Suprapubic skin (tissue), 4 donors: ENCODE data around the gene CLSTN2. TPM values are rescaled to one million over a fixed set of nuclear protein-coding genes. Genes with fewer than 3 reads are reported as not detected.

Experiments used
- DNase-seq, 2 donors: peaks; one replicate each; pipeline ENCODE4 v3.0.0-alpha.2; 2019; ENCODE audit warnings: low spot score in 2 of 2
- H3K27ac ChIP-seq: fragments of 200-600 bp; sonication (generic); one replicate; pipeline ENCODE4 v1.5.1; 2019
- H3K27me3 ChIP-seq: fragments of 200-600 bp; sonication (generic); one replicate; pipeline ENCODE4 v1.5.1; 2019
- H3K36me3 ChIP-seq: fragments of 200-600 bp; sonication (generic); one replicate; pipeline ENCODE4 v1.5.1; 2019
- H3K4me1 ChIP-seq: fragments of 200-600 bp; sonication (generic); one replicate; pipeline ENCODE4 v1.5.1; 2019
- H3K4me3 ChIP-seq: fragments of 200-600 bp; sonication (generic); one replicate; pipeline ENCODE4 v1.5.1; 2019; ENCODE audit warnings: mild to moderate bottlenecking
- H3K9me3 ChIP-seq: fragments of 200-600 bp; sonication (generic); one replicate; pipeline ENCODE4 v1.5.1; 2019
- EP300 ChIP-seq: sonication (generic); formaldehyde crosslinking; IDR thresholded peaks from one replicate; pipeline ENCODE4 v1.6.1; 2017; ENCODE audit warnings: antibody characterized with exemption
- POLR2A ChIP-seq, 2 donors: fragments of 450-650 bp; IDR thresholded peaks; one replicate each; pipeline ENCODE4 v1.6.1; 2017; ENCODE audit warnings: antibody characterized with exemption in 2 of 2, mild to moderate bottlenecking in 2 of 2, moderate library complexity in 2 of 2
- POLR2AphosphoS5 ChIP-seq, 3 donors: sonication (generic); formaldehyde crosslinking; IDR thresholded peaks; one replicate each; pipeline ENCODE4 v1.6.1; 2017; ENCODE audit warnings: antibody characterized with exemption in 3 of 3
- WGBS: methylation state at CpG from one replicate; pipeline ENCODE4 v1.1.5; 2018; 5-methylcytosine and 5-hydroxymethylcytosine counted together
- total RNA-seq, 4 donors: library from RNA; depleted of rRNA; stranded (reverse); fragments of >200 nt; gene quantifications; one replicate each; pipeline ENCODE4 v1.1.0, GENCODE V29; 2016
- TF ChIP-seq, protein P1 (sequence below), 2 donors: fragments of 200-600 bp in 1 of 2; fragments of 450-650 bp in 1 of 2; sonication (generic) in 1 of 2; IDR thresholded peaks; one replicate each; pipeline ENCODE4 v1.5.1; 2016 to 2019; ENCODE audit warnings: antibody characterized with exemption in 2 of 2, mild to moderate bottlenecking in 1 of 2, moderate library complexity in 1 of 2

Gene CLSTN2
- total RNA-seq, 4 donors from 2014 or later, result 4.3 to 14.1 (median 7.4) TPM

DNA sequence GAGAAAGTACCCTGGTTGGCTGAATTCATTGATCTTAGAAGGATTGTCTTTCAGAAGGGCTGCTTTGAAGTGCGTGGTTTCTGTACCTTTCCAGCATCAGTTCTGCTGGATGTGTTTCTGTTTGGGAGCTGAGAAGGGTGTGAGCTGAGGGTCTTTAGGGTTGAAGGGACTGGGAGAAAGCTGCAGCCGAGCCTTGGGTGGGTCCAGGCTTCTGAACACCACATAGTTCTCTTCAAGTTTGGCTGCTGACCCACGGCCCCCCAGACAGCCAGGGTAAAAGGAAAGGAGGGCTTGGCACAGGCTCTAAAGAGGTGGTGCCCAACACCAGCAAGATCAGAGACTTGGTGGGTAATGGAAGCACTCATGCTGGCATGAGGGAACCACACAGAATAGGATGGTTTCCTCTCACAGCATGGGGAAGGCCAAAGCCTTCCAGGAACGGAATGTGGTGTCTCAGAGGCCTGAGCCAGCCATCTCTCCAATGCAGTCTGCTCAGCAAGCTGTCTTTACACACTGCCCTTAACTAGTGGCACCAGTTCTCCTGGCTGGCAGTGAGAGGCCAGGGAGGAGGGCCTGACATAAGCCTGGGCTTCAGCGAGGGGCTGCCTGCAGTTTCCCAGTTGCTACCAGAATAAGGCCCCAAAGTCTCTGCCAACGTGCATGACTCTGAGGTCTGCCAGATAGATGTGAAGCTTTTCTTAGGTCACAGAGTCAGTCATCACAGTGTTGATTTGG lies 503.9 kb downstream of the CLSTN2 start:
- Histone ChIP-seq H3K4me1 (no peaks in the 10 kb centered on the region), H3K27me3 (no peaks in the 10 kb centered on the region), H3K36me3 (no peaks in the 10 kb centered on the region), H3K9me3 (no peaks in the 10 kb centered on the region), H3K4me3 (no peak overlapping the region), H3K27ac (no peak overlapping the region)
- no peak for DNase-seq
- 61% methylated on average over 6 of the region's 6 CpGs for WGBS
- no peak for TF ChIP-seq EP300
- TF ChIP-seq, protein P1, sequence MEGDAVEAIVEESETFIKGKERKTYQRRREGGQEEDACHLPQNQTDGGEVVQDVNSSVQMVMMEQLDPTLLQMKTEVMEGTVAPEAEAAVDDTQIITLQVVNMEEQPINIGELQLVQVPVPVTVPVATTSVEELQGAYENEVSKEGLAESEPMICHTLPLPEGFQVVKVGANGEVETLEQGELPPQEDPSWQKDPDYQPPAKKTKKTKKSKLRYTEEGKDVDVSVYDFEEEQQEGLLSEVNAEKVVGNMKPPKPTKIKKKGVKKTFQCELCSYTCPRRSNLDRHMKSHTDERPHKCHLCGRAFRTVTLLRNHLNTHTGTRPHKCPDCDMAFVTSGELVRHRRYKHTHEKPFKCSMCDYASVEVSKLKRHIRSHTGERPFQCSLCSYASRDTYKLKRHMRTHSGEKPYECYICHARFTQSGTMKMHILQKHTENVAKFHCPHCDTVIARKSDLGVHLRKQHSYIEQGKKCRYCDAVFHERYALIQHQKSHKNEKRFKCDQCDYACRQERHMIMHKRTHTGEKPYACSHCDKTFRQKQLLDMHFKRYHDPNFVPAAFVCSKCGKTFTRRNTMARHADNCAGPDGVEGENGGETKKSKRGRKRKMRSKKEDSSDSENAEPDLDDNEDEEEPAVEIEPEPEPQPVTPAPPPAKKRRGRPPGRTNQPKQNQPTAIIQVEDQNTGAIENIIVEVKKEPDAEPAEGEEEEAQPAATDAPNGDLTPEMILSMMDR (IDR thresholded peaks at IDR 0.05), result no peak
- TF ChIP-seq POLR2AphosphoS5 (IDR thresholded peaks at IDR 0.05), result no peak
- no peak for TF ChIP-seq POLR2A (IDR thresholded peaks at IDR 0.05)

DNA sequence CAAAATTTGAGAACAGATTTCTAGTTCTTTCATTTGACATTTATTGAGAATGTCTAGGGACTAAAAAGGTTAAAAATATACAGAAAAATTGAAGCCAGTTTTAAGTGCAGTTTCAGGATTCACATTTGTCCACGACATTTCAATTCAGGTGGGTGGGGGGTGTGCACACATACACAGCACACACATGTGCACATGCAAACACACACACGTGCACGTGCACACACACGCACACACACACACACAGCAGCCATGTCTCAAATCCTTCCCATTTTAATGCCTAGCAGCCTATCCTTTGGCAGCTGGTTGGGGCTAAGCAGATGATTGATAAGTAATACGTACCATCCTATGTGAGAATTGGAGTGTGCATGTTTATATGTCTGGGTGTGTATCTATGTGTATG lies 504.5 kb downstream of the CLSTN2 start:
- DNase-seq, result no peak
- WGBS, result 81% methylated on average over 5 of the region's 5 CpGs
- TF ChIP-seq POLR2A (IDR thresholded peaks at IDR 0.05) (no peak), POLR2AphosphoS5 (IDR thresholded peaks at IDR 0.05) (no peak), EP300 (no peak)
- TF ChIP-seq, protein P1 (IDR thresholded peaks at IDR 0.05), result no peak
- Histone ChIP-seq H3K9me3 (no peaks in the 10 kb centered on the region), H3K4me3 (no peak overlapping the region), H3K4me1 (no peaks in the 10 kb centered on the region), H3K36me3 (no peaks in the 10 kb centered on the region), H3K27me3 (no peaks in the 10 kb centered on the region), H3K27ac (no peak overlapping the region)

DNA sequence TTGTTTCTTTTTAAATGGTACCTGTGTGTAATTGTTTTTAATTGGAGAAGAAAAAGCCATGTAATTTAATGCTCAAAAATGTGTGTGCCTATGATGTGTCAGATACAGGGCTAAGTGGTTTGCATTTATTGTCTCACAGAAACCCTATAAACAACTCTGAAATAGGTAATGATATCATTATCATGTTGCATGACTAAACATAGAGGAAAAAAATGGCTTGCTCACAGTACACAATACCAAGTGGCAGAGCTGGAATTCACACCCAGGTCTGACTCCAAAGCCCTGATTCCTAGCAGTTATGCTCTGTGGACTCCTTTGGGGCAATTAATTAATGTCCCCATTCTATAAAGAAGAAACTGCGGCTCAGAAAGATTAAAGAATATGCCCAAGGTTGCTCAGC lies 505.5 kb downstream of the CLSTN2 start:
- WGBS, result 68% methylated on average over 1 of the region's 1 CpG
- Histone ChIP-seq H3K9me3 (no peaks in the 10 kb centered on the region), H3K27ac (no peak overlapping the region), H3K4me3 (no peak overlapping the region), H3K36me3 (no peaks in the 10 kb centered on the region), H3K27me3 (no peaks in the 10 kb centered on the region), H3K4me1 (no peaks in the 10 kb centered on the region)
- TF ChIP-seq POLR2A (IDR thresholded peaks at IDR 0.05) (no peak), POLR2AphosphoS5 (IDR thresholded peaks at IDR 0.05) (no peak), EP300 (no peak)
- TF ChIP-seq, protein P1 (IDR thresholded peaks at IDR 0.05), result no peak
- no peak for DNase-seq

DNA sequence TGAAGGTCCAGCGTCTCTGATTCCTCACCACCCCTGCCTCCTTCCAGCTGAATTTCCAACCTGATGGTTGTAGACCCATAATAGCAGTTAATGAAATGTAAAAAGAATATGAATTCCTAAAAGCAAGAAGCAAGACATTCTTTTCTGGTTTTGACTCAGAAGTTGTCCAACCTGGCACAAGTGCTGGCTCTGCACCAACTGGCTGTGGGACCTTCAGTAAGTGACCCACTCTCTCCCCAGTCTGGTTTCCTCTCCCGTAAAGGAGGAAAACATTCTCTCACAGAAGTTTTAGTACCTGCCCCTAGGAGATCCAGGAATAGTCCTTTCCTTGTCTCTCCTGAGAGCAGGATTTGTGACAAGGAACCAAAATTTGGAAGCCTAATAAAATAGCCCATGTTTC lies 506.0 kb downstream of the CLSTN2 start:
- Histone ChIP-seq H3K36me3 (no peaks in the 10 kb centered on the region), H3K9me3 (no peaks in the 10 kb centered on the region), H3K27me3 (no peaks in the 10 kb centered on the region), H3K27ac (no peak overlapping the region), H3K4me3 (no peak overlapping the region), H3K4me1 (no peaks in the 10 kb centered on the region)
- DNase-seq, result no peak
- no peak for TF ChIP-seq POLR2A (IDR thresholded peaks at IDR 0.05)
- TF ChIP-seq POLR2AphosphoS5 (IDR thresholded peaks at IDR 0.05), result no peak
- TF ChIP-seq, protein P1 (IDR thresholded peaks at IDR 0.05), result no peak
- no peak for TF ChIP-seq EP300
- WGBS, result 46% methylated on average over 2 of the region's 2 CpGs

DNA sequence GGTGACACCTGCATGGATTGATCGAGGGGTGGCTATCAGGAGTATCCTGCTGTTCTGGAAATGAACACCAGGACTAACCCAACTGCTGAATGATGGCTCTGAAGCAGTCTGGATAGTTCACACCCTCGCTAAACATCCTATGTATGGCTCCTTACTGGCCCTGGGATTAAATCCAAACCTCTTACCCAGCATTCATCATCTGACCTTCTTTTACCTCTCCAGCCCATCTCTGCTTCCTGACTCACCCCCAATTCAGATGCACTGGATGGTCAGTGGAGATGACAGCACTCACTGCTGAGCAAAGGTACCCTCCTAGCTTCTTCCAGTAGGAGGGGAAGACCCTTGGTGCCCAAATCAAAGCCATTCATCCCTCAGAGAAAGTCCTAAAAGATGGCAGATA lies 507.6 kb downstream of the CLSTN2 start:
- Histone ChIP-seq H3K9me3 (no peaks in the 10 kb centered on the region), H3K4me3 (no peak overlapping the region), H3K36me3 (no peaks in the 10 kb centered on the region), H3K4me1 (no peaks in the 10 kb centered on the region), H3K27ac (no peak overlapping the region), H3K27me3 (no peaks in the 10 kb centered on the region)
- TF ChIP-seq POLR2A (IDR thresholded peaks at IDR 0.05) (no peak), EP300 (no peak), POLR2AphosphoS5 (IDR thresholded peaks at IDR 0.05) (no peak)
- TF ChIP-seq, protein P1 (IDR thresholded peaks at IDR 0.05), result no peak
- no peak for DNase-seq
- 95% methylated on average over 2 of the region's 2 CpGs for WGBS
